SJSA1 (cell line): ENCODE measurements around the gene POMGNT1. TPM values are rescaled to one million over a fixed set of nuclear protein-coding genes. Genes with fewer than 3 reads are reported as not detected.

Source experiments
- DNase-seq, 2 experiments: peaks; one replicate each; pipeline ENCODE4 v3.0.0-alpha.2; 2015 to 2020; ENCODE audit warnings: low spot score in 2 of 2, low read depth in 1 of 2
- H3K27ac ChIP-seq: fragments of 250-450 bp; sonication (Bioruptor Pico); 2 replicates; pipeline ENCODE4 v1.5.1; 2020; ENCODE audit warnings: mild to moderate bottlenecking, moderate library complexity
- H3K27me3 ChIP-seq: fragments of 250-450 bp; sonication (Bioruptor Pico); replicated peaks from 2 replicates; pipeline ENCODE4 v1.5.1; 2020; ENCODE audit warnings: mild to moderate bottlenecking, moderate library complexity
- H3K36me3 ChIP-seq: fragments of 250-450 bp; sonication (Bioruptor Pico); 2 replicates; pipeline ENCODE4 v1.5.1; 2020; ENCODE audit warnings: mild to moderate bottlenecking
- H3K4me1 ChIP-seq: fragments of 250-450 bp; sonication (Bioruptor Pico); replicated peaks from 2 replicates; pipeline ENCODE4 v1.6.1; 2021; ENCODE audit warnings: mild to moderate bottlenecking
- H3K4me3 ChIP-seq: fragments of 250-450 bp; sonication (Bioruptor Pico); 2 replicates; pipeline ENCODE4 v1.5.1; 2020; ENCODE audit warnings: mild to moderate bottlenecking
- H3K9me3 ChIP-seq: fragments of 250-450 bp; sonication (Bioruptor Pico); replicated peaks from 2 replicates; pipeline ENCODE4 v1.5.1; 2020; ENCODE audit warnings: mild to moderate bottlenecking
- total RNA-seq: library from RNA; depleted of rRNA; stranded (reverse); fragments of >200 nt; shearing (Covaris generic); gene quantifications from 2 replicates; pipeline ENCODE4 v1.2.3, GENCODE V29; 2014

POMGNT1 gene
- total RNA-seq, 1 experiment from 2014 or later, result 106 TPM

DNA sequence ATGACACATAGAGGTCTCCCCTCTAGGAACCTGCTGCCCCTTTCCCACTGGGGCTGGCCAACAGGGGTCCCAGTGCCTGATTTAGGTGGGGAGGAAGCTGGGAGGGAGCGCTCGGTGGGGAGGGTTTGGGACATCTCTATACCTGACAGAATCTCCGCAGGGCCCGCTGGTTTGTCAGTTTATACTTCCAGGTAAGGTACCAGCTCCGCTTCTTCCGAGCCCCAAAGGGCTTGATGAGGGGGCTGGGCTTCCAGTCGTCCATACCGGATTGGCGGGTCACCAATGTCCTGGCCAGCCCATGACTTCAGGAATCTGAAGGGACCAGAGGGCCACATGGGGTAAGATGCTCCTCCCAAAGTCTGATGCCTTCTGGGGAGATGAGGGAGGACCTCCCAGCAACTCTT is 672 bp downstream of the POMGNT1 start:
- Histone ChIP-seq H3K27me3 (no peaks in the 10 kb centered on the region), H3K36me3 (peaks cover 35% of the 10 kb centered on the region), H3K4me1 (peaks cover 19% of the 10 kb centered on the region), H3K9me3 (no peaks in the 10 kb centered on the region), H3K4me3 (peak overlapping the region; percentile 86), H3K27ac (peak overlapping the region; percentile 64; the same call in 1 of the 2 replicates)
- no peak for DNase-seq

DNA sequence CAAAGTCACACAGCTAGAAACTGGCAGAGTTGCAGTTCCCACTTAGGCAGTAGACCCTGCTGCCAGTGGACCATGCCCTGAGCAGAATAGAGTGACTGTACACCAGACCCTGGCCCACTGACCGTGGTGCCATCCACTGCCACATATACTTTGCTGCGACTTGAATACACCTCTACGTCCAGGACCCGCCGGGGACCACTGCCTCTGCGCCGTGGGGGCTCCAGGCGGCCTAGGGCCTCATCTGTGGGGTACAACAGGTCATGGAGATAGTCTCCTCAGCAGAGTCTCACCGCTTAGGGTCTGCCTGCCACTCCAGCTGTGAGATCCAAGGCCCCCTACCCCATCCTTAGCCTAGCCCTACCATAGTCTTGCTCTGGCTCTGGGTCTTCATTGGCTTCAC is 1.6 kb downstream of the POMGNT1 start:
- DNase-seq, result no peak
- H3K9me3 ChIP-seq, result no peaks in the 10 kb centered on the region
- no peaks in the 10 kb centered on the region for H3K27me3 ChIP-seq
- H3K36me3 ChIP-seq, result peaks cover 42% of the 10 kb centered on the region
- no peak overlapping the region for H3K27ac ChIP-seq
- peaks cover 19% of the 10 kb centered on the region for H3K4me1 ChIP-seq
- H3K4me3 ChIP-seq, result no peak overlapping the region

DNA sequence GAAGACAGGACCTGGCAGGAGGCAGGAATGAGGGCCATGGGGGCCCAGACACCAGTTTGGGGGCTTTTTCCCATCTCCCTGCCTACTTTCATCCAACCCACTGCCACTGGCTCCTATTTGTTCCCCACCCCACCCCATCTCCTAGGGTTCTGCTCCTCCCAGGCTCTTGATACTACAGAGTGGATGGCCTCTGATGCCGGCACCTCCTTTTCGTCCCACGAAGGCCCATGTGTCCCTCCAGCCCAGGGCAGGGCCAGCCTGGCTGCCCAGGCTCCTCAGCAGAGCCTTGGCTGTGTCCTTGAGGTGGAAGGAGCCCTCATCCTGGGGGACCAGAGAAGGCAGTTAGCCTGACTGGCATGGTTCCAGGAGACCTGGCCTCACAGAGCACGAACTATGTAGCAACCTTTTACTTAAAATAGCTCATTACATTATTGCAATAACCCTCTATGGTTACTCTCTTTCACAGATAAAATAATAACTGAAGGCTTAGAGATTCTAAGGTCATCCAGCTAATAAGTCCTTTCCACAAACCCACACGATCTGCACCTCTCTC is 3.5 kb downstream of the POMGNT1 start:
- Histone ChIP-seq H3K4me3 (no peak overlapping the region), H3K27ac (no peak overlapping the region), H3K36me3 (peaks cover 57% of the 10 kb centered on the region), H3K4me1 (peaks cover 19% of the 10 kb centered on the region), H3K27me3 (no peaks in the 10 kb centered on the region), H3K9me3 (no peaks in the 10 kb centered on the region)
- DNase-seq, result no peak

- no peak overlapping the region for H3K4me3 ChIP-seq
- H3K4me1 ChIP-seq, result peaks cover 17% of the 10 kb centered on the region
- peaks cover 63% of the 10 kb centered on the region for H3K36me3 ChIP-seq
- DNase-seq, result no peak
- no peaks in the 10 kb centered on the region for H3K27me3 ChIP-seq
- no peak overlapping the region for H3K27ac ChIP-seq
- H3K9me3 ChIP-seq, result no peaks in the 10 kb centered on the region
These were observed 4.2 kb downstream of the POMGNT1 start for GRCh38 chr1:46193984-46194570.

- no peak for DNase-seq
- H3K36me3 ChIP-seq, result peaks cover 69% of the 10 kb centered on the region
- H3K27me3 ChIP-seq, result no peaks in the 10 kb centered on the region
- no peak overlapping the region for H3K27ac ChIP-seq
- peaks cover 10% of the 10 kb centered on the region for H3K4me1 ChIP-seq
- no peak overlapping the region for H3K4me3 ChIP-seq
- H3K9me3 ChIP-seq, result no peaks in the 10 kb centered on the region
These were observed 4.9 kb downstream of the POMGNT1 start for GRCh38 chr1:46193285-46193684.

DNA sequence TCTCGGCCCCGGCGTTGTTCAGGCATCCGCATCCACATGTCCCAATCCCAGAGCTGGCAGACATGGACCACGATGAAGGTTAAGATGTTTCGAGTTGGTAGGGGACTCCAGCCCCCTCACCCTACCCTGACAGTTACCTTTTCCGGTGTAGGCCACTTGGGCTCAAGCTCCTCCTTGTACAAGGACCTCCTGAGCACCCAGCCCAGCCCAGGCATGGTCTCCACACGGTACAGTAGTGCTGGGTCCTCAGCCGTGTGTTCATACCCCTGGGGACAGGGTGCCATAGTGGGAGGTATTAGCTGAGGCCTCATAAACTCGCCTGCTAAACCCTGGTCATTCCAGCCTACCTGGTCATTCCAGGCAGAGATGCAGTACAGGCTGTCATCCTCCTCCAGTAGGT is 6.1 kb downstream of the POMGNT1 start:
- Histone ChIP-seq H3K27me3 (no peaks in the 10 kb centered on the region), H3K9me3 (no peaks in the 10 kb centered on the region), H3K36me3 (peaks cover 75% of the 10 kb centered on the region), H3K4me3 (no peak overlapping the region), H3K4me1 (peaks cover 1% of the 10 kb centered on the region), H3K27ac (no peak overlapping the region)
- DNase-seq, result no peak

DNA sequence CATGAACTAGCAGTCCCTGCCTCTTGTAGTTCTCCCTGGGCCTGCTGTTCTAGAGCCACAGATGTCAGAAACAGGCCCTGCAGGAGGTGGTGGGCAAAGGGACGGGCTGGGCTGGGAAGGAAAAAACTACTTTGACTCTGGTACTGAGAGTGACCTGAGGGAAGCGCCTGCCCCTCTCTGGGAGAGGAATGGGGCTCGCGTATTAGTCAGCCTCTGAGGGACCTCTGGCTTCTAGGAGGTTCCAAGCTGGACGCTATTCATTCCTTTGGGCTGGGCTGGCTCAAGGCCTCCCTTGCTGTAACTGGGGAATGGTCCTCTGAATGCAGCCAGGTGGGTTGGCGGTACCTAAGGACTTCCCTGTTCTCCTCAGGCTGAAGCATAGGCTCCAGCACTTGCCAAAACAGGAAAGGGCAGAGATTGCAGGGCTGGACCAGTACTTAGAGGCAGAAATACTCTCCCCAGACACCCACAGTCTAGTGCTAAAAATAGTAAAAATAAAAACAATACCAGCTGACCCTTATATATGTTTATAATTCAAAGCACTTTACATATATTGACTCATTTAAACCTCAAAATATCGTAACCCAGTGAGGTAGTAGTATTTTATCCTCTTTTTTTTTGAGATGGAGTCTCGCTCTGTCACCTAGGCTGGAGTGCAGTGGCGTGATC is 7.1 kb downstream of the POMGNT1 start:
- Histone ChIP-seq H3K9me3 (no peaks in the 10 kb centered on the region), H3K27me3 (no peaks in the 10 kb centered on the region), H3K4me1 (no peaks in the 10 kb centered on the region), H3K27ac (no peak overlapping the region), H3K4me3 (no peak overlapping the region), H3K36me3 (peaks cover 70% of the 10 kb centered on the region)
- no peak for DNase-seq

DNA sequence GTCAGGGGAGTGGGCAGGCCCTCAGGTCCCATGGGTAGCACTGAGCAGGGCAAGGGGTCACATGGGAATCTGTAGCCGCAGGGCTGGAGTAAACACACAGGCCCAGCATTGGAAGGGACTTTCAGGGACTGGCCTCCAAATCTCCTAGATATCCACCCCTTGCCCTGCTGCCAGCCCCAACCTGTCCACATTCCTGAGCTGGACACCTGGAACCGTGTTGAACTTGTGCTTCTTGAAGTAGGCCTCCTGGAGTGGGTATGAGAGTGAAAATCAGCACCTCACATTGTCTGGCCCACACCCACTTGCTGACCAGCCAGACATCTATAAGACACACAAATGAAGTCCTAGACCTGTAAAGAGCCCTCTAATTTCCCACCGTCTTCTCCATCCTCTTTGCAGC is 7.7 kb downstream of the POMGNT1 start:
- no peak for DNase-seq
- no peaks in the 10 kb centered on the region for H3K27me3 ChIP-seq
- no peak overlapping the region for H3K27ac ChIP-seq
- H3K4me1 ChIP-seq, result no peaks in the 10 kb centered on the region
- H3K4me3 ChIP-seq, result no peak overlapping the region
- H3K36me3 ChIP-seq, result peaks cover 68% of the 10 kb centered on the region
- H3K9me3 ChIP-seq, result no peaks in the 10 kb centered on the region

- H3K27ac ChIP-seq, result no peak overlapping the region
- peaks cover 58% of the 10 kb centered on the region for H3K36me3 ChIP-seq
- no peak for DNase-seq
- no peaks in the 10 kb centered on the region for H3K9me3 ChIP-seq
- H3K4me3 ChIP-seq, result no peak overlapping the region
- H3K27me3 ChIP-seq, result no peaks in the 10 kb centered on the region
- H3K4me1 ChIP-seq, result peaks cover 7% of the 10 kb centered on the region
These were observed 9.8 kb downstream of the POMGNT1 start for GRCh38 chr1:46188295-46189030.

DNA sequence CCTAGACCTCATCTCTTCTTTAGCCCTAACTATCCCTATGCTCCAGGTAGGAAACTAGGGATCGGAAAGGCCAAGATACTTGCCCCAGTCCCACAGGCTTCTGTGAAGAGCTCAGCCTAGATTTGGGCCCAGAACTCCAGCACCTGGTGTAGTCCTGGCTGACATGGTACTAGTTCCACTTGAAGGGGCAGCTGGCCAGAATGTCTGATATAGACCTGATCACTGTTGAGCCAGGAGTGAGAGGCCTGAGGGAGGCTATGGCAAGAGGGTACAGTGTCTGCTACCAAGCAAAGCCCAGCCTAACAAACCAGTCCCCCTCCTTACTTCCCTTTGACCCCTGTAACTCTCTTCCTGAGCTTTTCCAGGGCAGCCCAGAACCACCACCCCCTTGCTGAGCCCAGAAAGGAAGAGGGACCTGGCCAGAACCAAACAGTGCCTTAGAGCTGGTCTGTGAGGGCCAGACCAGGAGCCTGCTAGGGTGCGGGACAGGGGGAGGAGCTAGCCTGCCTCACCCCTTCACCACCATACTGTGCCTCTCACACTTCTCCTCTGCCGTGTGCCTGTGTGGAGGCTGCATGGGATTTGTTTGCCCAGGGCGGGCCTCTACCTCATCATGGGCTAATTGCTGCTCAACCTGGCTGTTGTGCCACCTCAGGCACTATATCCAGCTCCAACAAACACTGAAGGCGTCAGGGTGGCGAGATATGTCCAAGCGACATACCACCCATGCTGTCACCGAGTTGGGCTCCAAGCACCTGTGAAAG is 10.9 kb downstream of the POMGNT1 start:
- no peaks in the 10 kb centered on the region for H3K9me3 ChIP-seq
- H3K27ac ChIP-seq, result no peak overlapping the region
- peaks cover 47% of the 10 kb centered on the region for H3K36me3 ChIP-seq
- no peak overlapping the region for H3K4me3 ChIP-seq
- DNase-seq, result no peak
- H3K4me1 ChIP-seq, result peaks cover 18% of the 10 kb centered on the region
- H3K27me3 ChIP-seq, result no peaks in the 10 kb centered on the region

GRCh38 chr1:46186076-46186475 is 12.2 kb downstream of the POMGNT1 start:
- no peak for DNase-seq
- Histone ChIP-seq H3K9me3 (no peaks in the 10 kb centered on the region), H3K27me3 (no peaks in the 10 kb centered on the region), H3K4me3 (no peak overlapping the region), H3K36me3 (peaks cover 36% of the 10 kb centered on the region), H3K4me1 (peaks cover 18% of the 10 kb centered on the region), H3K27ac (no peak overlapping the region)

GRCh38 chr1:46184920-46185658 is 13.1 kb downstream of the POMGNT1 start:
- Histone ChIP-seq H3K4me1 (peaks cover 18% of the 10 kb centered on the region), H3K36me3 (peaks cover 29% of the 10 kb centered on the region), H3K9me3 (no peaks in the 10 kb centered on the region), H3K27ac (no peak overlapping the region), H3K27me3 (no peaks in the 10 kb centered on the region), H3K4me3 (no peak overlapping the region)
- DNase-seq, result no peak

GRCh38 chr1:46183926-46184557 is 14.2 kb downstream of the POMGNT1 start:
- peaks cover 22% of the 10 kb centered on the region for H3K4me1 ChIP-seq
- no peaks in the 10 kb centered on the region for H3K9me3 ChIP-seq
- DNase-seq, result no peak
- peak overlapping the region; percentile 51 for H3K27ac ChIP-seq
- no peaks in the 10 kb centered on the region for H3K27me3 ChIP-seq
- peaks cover 20% of the 10 kb centered on the region for H3K36me3 ChIP-seq
- no peak overlapping the region for H3K4me3 ChIP-seq
